Smooth muscle cell (in vitro differentiated cells): ENCODE results near the gene AIF1. TPM values are rescaled to one million over a fixed set of nuclear protein-coding genes. Genes with fewer than 3 reads are reported as not detected.

ENCODE experiments used
- DNase-seq: peaks from one replicate; lab custom pipeline; 2025; ENCODE audit not compliant: unreplicated experiment; lab: John Stamatoyannopoulos, UW
- H2AFZ ChIP-seq: fragments of 200-600 bp; sonication (generic); 2 replicates; pipeline ENCODE4 v1.6.0; 2016; ENCODE audit warnings: antibody characterized with exemption, low read depth, mild to moderate bottlenecking
- H3F3A ChIP-seq: fragments of 200-600 bp; sonication (generic); 2 replicates; pipeline ENCODE4 v1.6.0; 2017; ENCODE audit warnings: antibody characterized with exemption, low read depth
- H3K27ac ChIP-seq: fragments of 200-600 bp; sonication (generic); 2 replicates; pipeline ENCODE4 v1.5.1; 2016; ENCODE audit warnings: low read depth, mild to moderate bottlenecking
- H3K27me3 ChIP-seq: fragments of 200-600 bp; sonication (generic); 2 replicates; pipeline ENCODE4 v1.6.1; 2016; ENCODE audit warnings: low read depth, mild to moderate bottlenecking
- H3K36me3 ChIP-seq: fragments of 200-600 bp; sonication (generic); 2 replicates; pipeline ENCODE4 v1.5.1; 2016; ENCODE audit warnings: low read depth
- H3K4me1 ChIP-seq: fragments of 200-600 bp; sonication (generic); 2 replicates; pipeline ENCODE4 v1.5.1; 2016; ENCODE audit warnings: low read depth
- H3K4me2 ChIP-seq: fragments of 200-600 bp; sonication (generic); 2 replicates; pipeline ENCODE4 v1.6.0; 2016; ENCODE audit warnings: mild to moderate bottlenecking
- H3K4me3 ChIP-seq: fragments of 200-600 bp; sonication (generic); 2 replicates; pipeline ENCODE4 v1.5.1; 2016; ENCODE audit warnings: mild to moderate bottlenecking
- H3K79me2 ChIP-seq: fragments of 200-600 bp; sonication (generic); 2 replicates; pipeline ENCODE4 v1.6.0; 2016; ENCODE audit warnings: low read depth, mild to moderate bottlenecking
- H3K9ac ChIP-seq: fragments of 200-600 bp; sonication (generic); 2 replicates; pipeline ENCODE4 v1.6.0; 2016; ENCODE audit warnings: low read depth
- H3K9me3 ChIP-seq: fragments of 200-600 bp; sonication (generic); replicated peaks from 2 replicates; pipeline ENCODE4 v1.5.1; 2016; ENCODE audit warnings: low read depth
- H4K20me1 ChIP-seq: fragments of 200-600 bp; sonication (generic); 2 replicates; pipeline ENCODE4 v1.6.0; 2016; ENCODE audit warnings: low read depth
- WGBS: methylation state at CpG from one replicate; pipeline ENCODE4 v1.1.7; 2016; ENCODE audit warnings: low lambda C conversion rate; 5-methylcytosine and 5-hydroxymethylcytosine counted together
- polyA plus RNA-seq: library from polyadenylated mRNA; unstranded; fragments of >200 nt; fragmentation: Nextera tagmentation; extraction: Ambion mirVana; gene quantifications from 2 replicates; pipeline ENCODE4 v1.2.1, GENCODE V29; 2016
- total RNA-seq: library from RNA; depleted of rRNA; stranded (reverse); fragments of >200 nt; gene quantifications from 2 replicates; pipeline ENCODE4 v1.2.3, GENCODE V29; 2014
- TF ChIP-seq, protein P1 (sequence below): fragments of 200-600 bp; sonication (generic); IDR thresholded peaks from 2 replicates; pipeline ENCODE4 v1.5.1; 2017; ENCODE audit warnings: borderline replicate concordance, mild to moderate bottlenecking, antibody characterized with exemption; ENCODE audit not compliant: insufficient read depth, poor library complexity, severe bottlenecking

The AIF1 gene
- total and polyA plus RNA-seq, 2 experiments from 2014 or later = not detected

- Histone ChIP-seq H3F3A (no peaks in the 10 kb centered on the region), H3K79me2 (no peaks in the 10 kb centered on the region), H3K4me1 (no peaks in the 10 kb centered on the region), H3K27me3 (no peaks in the 10 kb centered on the region), H3K36me3 (no peaks in the 10 kb centered on the region), H3K4me3 (peak overlapping the region; percentile 63), H3K9ac (peak overlapping the region; percentile 82), H4K20me1 (no peaks in the 10 kb centered on the region), H3K9me3 (no peaks in the 10 kb centered on the region), H3K27ac (peak overlapping the region; percentile 42), H3K4me2 (peak overlapping the region; percentile 84), H2AFZ (peak overlapping the region; percentile 79)
- WGBS = 2% methylated on average over 56 of the region's 62 CpGs
- peak; percentile 69 for DNase-seq
- TF ChIP-seq, protein P1, sequence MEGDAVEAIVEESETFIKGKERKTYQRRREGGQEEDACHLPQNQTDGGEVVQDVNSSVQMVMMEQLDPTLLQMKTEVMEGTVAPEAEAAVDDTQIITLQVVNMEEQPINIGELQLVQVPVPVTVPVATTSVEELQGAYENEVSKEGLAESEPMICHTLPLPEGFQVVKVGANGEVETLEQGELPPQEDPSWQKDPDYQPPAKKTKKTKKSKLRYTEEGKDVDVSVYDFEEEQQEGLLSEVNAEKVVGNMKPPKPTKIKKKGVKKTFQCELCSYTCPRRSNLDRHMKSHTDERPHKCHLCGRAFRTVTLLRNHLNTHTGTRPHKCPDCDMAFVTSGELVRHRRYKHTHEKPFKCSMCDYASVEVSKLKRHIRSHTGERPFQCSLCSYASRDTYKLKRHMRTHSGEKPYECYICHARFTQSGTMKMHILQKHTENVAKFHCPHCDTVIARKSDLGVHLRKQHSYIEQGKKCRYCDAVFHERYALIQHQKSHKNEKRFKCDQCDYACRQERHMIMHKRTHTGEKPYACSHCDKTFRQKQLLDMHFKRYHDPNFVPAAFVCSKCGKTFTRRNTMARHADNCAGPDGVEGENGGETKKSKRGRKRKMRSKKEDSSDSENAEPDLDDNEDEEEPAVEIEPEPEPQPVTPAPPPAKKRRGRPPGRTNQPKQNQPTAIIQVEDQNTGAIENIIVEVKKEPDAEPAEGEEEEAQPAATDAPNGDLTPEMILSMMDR = peak; percentile 99
These were observed 34.1 kb upstream of the AIF1 start for GRCh38 chr6:31580807-31581433.

DNA sequence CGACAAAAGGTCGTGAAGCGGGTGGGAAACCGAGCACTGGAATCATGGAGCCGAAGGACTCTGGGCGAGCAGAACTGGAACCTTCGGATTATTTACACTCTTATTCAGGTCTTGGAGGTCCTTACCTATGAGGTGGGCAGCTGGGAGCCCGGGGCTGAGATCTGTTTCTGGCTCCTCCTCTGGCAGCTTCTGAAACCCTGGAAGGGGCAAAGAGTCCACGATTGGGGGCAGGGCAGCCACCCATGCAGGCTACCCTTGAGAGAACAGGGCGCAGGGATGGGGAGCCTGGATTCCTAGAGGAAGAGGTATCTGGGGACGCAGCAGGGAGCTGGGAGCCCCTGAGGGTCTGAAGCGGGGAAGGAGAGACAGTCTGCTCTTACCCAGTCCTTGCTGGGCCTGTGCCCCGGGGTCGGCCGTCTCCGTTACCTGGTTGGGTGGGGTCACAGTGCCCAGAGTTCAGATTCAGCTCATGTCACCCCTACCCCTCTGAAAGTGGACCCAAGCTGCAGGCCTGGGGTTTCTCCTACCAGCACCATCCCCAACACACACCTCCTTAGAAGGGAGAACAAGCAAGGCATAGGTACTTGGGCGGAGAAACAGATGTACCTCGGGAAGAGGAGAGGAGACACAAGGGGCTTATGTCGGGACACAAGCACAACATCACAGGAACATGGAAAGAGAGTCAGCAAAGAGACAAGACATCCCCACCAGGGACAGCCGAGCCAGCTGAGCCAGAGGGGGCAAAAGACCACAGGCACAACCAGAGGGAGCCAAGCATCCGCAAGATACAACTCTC, 33.4 kb upstream of the AIF1 start:
- peak overlapping the region; percentile 42 for H3K27ac ChIP-seq
- TF ChIP-seq, protein P1 = no peak
- H3K36me3 ChIP-seq = no peaks in the 10 kb centered on the region
- H4K20me1 ChIP-seq = no peaks in the 10 kb centered on the region
- no peaks in the 10 kb centered on the region for H3F3A ChIP-seq
- peak overlapping the region; percentile 84 for H3K4me2 ChIP-seq
- H3K79me2 ChIP-seq = no peaks in the 10 kb centered on the region
- H3K4me1 ChIP-seq = no peaks in the 10 kb centered on the region
- no peak for DNase-seq
- H2AFZ ChIP-seq = peak overlapping the region; percentile 79
- H3K27me3 ChIP-seq = no peaks in the 10 kb centered on the region
- 41% methylated on average over 21 of the region's 21 CpGs for WGBS
- peak overlapping the region; percentile 63 for H3K4me3 ChIP-seq
- peak overlapping the region; percentile 82 for H3K9ac ChIP-seq
- no peaks in the 10 kb centered on the region for H3K9me3 ChIP-seq

- H3K4me1 ChIP-seq = no peaks in the 10 kb centered on the region
- DNase-seq = no peak
- no peaks in the 10 kb centered on the region for H3K36me3 ChIP-seq
- H3K27me3 ChIP-seq = no peaks in the 10 kb centered on the region
- H4K20me1 ChIP-seq = no peaks in the 10 kb centered on the region
- H3F3A ChIP-seq = no peaks in the 10 kb centered on the region
- H3K27ac ChIP-seq = peak within 1 kb of the TSS; percentile 42
- H3K9me3 ChIP-seq = no peaks in the 10 kb centered on the region
- H3K4me3 ChIP-seq = peak within 1 kb of the TSS; percentile 63
- peak within 1 kb of the TSS; percentile 79 for H2AFZ ChIP-seq
- peak within 1 kb of the TSS; percentile 82 for H3K9ac ChIP-seq
- H3K79me2 ChIP-seq = no peaks in the 10 kb centered on the region
- WGBS = 97% methylated on average over 3 of the region's 3 CpGs
- TF ChIP-seq, protein P1 = no peak
- H3K4me2 ChIP-seq = peak within 1 kb of the TSS; percentile 84
These were observed 32.8 kb upstream of the AIF1 start, which contains the start of gene LTB for GRCh38 chr6:31582230-31582643. Gene LTB (minus strand): TSS chr6:31582424. CDS start chr6:31582417, 7 bp downstream.
